Measurements from ENCODE around the gene USP6.
"Not testable (repeated sequence)": the region's sequence is repeated elsewhere in the genome, so short reads cannot be mapped to it uniquely, and the experiment has no call there.

DNA sequence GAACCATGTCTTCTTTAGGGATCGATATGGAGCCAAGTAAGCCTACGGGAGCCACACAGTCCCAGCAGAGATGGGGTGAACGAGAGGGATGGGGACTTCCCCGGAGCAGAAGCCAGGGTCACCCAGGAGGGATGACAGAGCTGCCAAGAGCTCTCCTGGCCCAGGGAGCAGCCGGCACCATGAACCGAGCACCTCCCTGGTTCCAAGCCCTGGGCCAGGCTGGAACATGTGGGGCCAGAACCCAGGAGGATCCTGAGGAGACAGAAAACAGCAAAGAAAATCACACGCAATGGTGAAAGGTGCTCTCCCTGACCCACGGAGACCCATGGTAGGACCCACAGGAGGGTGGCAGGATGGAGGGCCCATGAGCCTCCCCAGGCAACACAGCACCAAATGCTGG lies 18.1 kb downstream of the USP6 start:
- not testable (repeated sequence) for TF ChIP-seq SP1 (IDR thresholded peaks at IDR 0.05; ENCODE audit: low read depth); ZNF274 (IDR thresholded peaks at IDR 0.05; ENCODE audit: low read depth, low read length); EZH2 (IDR thresholded peaks at IDR 0.05); SRF (IDR thresholded peaks at IDR 0.05; ENCODE audit: low read depth); POLR2A (IDR thresholded peaks at IDR 0.05; ENCODE audit: borderline replicate concordance, extremely low read depth, insufficient read depth, insufficient read length); FOSL1 (IDR thresholded peaks at IDR 0.05; ENCODE audit: low read depth); POLR2AphosphoS5 (IDR thresholded peaks at IDR 0.05; ENCODE audit: low read depth, low read length)
- TF ChIP-seq, protein P1, sequence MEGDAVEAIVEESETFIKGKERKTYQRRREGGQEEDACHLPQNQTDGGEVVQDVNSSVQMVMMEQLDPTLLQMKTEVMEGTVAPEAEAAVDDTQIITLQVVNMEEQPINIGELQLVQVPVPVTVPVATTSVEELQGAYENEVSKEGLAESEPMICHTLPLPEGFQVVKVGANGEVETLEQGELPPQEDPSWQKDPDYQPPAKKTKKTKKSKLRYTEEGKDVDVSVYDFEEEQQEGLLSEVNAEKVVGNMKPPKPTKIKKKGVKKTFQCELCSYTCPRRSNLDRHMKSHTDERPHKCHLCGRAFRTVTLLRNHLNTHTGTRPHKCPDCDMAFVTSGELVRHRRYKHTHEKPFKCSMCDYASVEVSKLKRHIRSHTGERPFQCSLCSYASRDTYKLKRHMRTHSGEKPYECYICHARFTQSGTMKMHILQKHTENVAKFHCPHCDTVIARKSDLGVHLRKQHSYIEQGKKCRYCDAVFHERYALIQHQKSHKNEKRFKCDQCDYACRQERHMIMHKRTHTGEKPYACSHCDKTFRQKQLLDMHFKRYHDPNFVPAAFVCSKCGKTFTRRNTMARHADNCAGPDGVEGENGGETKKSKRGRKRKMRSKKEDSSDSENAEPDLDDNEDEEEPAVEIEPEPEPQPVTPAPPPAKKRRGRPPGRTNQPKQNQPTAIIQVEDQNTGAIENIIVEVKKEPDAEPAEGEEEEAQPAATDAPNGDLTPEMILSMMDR (IDR thresholded peaks at IDR 0.05 in 2 of 3, conservative IDR thresholded peaks at IDR 0.05 in 1 of 3; ENCODE audit: borderline replicate concordance in 1 of 3, insufficient read depth in 1 of 3, low read depth in 2 of 3, low read length in 2 of 3) = not testable (repeated sequence)
